NCI-H345 treated with DMSO at 0.1 percent for 48 hours (cell line): ENCODE measurements around the gene ADGRG2.
A peak's percentile ranks its signal among the peaks of the same experiment; 100 is the strongest.
"Not testable (repeated sequence)": the region's sequence is repeated elsewhere in the genome, so short reads cannot be mapped to it uniquely, and the experiment has no call there.

ENCODE experiments used
- DNase-seq: peaks from one replicate; lab custom pipeline; 2025; ENCODE audit not compliant: unreplicated experiment; lab: John Stamatoyannopoulos, UW

ADGRG2 gene

DNA sequence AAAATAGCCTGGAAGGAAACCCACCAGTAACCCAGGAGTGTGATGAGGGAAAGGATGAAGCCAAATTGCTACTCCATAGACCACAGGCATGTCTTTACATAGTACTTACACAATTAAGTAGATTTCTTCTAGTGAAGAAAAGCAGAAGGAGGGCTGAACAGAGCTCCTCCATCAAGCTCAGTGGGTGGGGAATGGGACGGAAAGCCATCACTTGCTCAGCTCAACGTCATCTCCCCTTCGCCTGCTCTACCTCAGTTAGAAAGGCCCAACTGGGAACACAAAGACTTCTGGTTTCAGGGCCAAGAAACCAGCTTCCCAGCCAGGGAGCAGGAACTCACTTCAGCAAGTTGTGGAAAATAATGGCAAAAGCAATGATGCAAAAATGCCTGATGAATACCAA is 36.6 kb downstream of the ADGRG2 start:
- no peak for DNase-seq

DNA sequence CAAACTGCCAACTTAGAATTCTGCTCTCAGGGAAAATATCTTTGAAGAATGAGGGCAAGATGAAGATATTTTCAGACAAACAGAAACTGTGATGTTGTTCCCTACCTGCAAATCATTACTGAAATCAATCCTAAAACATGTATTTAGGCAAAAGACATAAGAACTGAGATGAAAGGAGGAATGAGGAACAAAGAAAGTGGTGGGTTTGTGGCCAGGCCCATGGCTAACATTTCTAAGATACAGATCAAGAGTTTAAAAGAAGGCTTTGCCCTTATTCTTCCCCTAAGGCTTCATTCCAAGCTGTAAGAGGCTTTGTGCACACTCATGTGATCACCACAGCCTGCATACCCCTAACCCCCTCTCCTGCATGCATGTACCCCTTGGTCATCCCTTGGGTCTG is 46.5 kb downstream of the ADGRG2 start:
- no peak for DNase-seq

DNA sequence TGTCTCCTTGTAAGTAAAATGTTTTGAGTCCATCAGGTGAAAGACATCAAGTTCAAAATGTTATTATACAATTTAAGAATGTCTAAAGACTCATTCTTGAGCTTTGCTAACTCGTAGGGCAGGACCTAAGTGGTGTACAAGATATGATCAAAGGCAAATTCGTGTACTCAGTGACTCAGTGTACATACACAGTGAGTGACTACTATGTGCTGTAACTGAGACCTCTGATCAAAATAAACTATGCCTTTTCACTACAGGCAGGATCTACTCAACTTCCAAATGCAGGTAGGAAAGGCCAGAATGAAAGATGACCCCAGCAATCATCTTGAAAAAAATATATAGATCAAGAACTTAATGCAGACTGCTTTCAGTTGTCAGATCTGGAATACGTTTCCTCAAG is 49.9 kb downstream of the ADGRG2 start:
- DNase-seq = no peak

DNA sequence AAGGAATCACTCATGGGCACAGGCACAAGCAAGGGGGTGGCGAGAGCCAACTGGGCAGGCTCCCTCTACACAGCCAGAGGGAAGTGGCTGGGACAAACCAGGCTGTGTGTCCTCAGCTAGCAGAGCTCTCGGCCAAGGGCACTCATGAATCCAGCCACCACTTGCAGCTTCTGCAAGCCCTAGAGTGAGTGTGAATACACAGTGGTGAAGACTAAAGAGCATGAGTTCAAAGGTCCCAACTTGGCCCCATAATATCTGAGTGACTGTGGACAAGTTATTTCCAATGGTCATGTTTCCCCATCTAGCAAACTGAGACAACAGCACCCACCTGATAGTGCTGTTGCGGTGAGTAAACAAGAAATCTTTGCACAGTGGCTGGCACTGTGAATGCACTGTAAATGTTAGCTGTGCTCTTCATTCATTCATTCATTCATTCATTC is 51.7 kb downstream of the ADGRG2 start:
- DNase-seq = no peak

DNA sequence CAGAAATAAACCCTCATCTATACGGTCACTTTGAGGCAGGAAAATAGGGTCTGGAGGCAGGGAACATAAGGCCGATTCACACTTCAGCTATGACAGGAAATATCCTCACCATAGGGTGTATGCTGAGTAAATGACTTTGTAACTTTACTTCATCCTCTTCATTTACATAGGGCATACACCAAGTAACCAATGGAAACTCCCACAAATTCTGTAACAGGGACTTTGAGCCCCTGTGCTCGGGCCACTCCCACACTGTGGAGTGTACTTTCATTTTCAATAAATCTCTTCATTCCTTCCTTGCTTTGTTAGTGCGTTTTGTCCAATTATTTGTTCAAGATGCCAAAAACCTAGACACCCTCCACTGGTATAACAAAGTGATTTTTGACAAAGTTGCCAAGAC is 55.3 kb downstream of the ADGRG2 start:
- not testable (repeated sequence) for DNase-seq

DNA sequence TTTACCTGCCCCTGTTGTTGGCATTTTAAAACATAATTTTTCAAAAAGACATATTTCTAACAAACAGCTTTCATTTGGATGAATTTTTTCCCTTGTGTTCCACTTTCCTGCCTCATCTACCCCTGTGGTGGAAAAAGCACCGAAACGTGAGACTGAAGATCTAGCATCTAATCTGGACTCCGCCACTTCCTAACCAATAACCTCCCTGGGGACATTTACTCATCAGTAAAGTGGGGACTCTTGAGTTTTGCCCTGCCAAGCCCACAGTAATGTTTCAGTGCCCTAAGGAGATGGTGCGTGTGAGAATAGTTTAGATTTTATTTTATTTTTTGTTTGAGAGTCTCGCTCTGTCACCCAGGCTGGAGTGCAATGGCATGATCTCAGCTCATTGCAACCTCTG is 56.7 kb downstream of the ADGRG2 start:
- DNase-seq = no peak

DNA sequence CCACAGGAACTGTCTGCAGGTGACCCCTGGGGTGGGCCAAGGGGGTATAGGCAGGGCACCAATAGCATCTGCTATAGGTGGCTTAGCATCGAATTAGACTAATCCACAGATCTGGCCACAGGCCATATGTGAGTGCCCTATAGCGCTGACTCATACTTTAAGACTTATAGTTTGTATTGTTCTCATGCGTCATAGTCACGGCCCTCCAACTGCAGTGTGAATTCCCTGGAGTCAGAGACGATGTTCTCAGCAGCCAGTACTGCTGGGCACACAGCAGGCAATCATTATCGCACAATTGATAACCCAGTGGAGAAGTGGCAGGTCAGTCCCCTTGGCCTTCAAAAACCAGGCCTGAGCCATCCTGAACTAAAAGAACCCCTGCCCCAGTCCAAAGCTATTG is 58.1 kb downstream of the ADGRG2 start:
- DNase-seq = no peak

DNA sequence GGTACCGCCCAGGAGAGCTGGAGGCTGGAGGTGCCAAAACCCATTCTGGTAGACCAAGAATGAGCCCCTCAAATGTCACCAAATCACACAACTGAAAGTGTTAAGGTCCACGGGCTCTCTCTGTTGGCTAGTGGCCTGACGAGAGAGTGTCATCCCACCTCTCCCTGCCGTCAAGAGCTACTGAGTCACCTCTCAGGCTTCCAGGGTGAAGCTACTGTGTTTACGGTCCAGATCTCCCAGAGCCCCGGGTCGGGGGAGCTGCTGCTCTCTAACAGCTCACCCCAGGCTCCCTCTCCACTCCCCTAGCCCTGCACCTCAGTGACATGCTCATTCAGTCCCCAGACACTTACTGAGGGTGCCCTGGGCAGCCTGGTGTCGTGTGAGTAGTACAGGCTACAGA is 59.2 kb downstream of the ADGRG2 start:
- DNase-seq = no peak

DNA sequence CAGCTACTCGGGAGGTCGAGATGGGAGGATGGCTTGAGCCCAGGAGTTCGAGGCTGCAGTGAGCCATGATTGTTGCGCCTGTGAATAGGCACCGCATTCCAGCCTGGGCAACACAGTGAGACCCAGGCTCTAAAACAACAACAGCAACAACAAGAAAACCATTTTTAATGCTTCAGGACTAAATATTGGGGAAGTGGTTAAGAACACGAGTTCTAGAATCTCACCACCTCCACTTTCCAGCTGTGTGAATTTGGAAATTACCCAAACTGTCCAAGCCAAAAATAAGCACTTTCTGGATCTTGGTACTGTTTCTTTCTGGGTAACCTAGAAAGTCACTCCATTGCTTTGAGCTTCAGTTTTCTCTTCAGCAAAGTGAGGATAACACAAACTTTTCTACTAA is 63.2 kb downstream of the ADGRG2 start:
- DNase-seq = no peak

DNA sequence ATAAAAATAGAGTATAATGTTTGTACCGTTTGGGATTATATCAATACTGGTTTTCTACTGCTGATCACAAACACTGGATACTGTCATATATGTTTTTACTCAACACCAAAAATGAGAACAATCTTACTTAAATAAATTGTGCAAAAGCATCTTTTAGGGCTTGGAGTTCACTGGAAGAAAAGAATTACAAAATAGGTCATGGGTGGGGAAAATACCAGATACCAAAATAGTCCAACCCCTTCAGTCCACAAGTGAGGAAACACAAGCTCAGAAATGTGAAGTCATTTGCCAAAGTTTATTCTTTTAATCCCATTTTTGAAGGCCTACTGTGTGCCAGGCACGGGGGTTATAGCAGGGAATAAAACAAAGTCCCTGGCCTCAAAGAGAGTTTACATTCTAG is 64.4 kb downstream of the ADGRG2 start:
- no peak for DNase-seq

DNA sequence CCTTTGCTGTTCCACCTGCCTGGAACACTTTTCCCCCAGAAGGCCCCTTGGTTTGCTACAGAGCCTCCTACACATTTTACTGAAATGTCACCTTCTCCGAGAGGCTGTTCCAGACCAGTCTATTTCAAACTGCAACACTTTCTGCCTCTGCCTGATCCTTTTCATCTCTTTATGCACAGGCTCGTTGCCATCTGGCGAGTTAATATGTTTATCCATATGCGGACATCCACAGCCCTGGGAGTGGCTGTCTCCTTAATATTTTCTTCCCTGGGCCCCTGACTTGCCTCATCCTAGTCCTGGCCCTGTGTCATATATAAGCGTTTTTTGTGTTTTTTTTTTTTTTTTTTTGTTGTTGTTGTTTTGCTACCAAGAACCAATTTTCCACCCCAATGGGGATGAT is 73.2 kb downstream of the ADGRG2 start:
- DNase-seq = no peak

DNA sequence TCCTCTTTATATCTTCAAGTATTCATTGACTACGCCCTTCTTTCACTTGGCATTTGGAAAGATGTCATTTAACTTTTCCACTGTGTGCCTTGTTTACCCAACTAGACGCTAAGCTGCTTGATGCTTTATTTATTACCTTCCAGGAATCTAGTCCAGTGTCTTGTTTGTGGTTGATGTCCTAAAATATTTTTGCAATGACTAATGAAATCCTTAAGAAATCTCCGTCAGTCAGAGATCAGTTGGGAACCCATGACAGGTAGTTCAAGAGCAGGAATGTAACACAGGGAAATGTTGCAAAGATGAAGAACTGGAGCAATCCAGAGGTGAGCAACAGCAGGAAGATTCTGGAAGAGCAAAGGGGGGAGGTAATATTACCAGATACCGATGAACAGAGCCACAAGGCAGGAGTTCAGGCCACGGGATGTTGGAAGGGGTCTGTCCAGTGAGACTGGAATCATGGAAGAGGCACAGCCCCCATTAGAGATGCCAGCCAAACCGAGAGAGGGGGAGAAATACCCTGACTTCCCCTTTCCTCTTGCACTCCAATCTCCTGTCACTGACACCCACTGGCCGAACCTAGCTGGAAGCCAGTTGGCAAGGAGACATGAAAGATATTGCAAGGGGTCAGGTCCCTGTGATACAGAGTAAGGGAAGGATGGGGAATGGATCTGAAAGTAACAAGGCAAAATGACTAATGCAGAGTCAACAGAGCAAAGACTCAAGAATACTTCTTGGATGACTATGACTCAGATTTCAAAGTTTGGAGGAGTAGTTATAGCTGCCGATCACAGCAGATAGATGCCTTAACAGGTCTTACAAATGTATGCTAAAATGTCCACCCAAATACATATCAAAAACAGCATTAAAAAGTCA is 75.7 kb downstream of the ADGRG2 start:
- DNase-seq = no peak

DNA sequence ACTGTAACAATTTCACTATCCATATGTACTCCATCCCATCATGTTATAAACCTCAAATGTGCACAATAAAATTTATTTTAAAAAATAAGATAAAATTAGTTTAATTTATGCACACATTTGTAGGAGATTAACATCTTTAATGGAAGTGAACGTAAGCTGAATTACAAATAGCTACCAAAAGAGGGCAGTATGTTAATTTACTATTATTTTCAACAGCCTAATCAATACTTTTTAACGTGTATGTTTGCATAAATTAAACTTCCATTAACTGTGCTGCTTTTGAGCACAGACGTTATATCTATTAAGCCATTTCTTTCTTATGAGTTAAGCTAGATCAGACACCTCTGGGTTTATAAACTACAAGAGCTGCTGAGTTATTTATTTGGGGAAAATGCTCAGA is 81.9 kb downstream of the ADGRG2 start:
- DNase-seq = no peak

DNA sequence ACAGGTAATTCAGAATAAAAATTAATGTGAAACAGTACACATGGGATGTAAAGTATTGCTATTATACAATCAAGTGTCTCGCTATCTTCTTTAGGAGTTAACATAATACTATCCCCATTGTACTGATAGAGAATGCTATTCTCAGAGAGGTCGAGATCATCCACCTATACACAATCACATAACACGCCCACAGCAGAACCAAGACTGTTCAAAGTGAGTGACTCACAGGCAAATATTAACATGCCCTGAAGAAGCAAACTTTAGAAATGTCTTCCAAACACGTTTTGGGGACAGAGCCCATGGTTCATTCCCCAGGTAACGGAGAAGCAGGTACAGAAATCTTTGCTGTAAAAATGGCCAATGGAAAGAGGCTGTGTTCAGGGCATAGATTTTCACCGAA is 88.2 kb downstream of the ADGRG2 start:
- DNase-seq = no peak

DNA sequence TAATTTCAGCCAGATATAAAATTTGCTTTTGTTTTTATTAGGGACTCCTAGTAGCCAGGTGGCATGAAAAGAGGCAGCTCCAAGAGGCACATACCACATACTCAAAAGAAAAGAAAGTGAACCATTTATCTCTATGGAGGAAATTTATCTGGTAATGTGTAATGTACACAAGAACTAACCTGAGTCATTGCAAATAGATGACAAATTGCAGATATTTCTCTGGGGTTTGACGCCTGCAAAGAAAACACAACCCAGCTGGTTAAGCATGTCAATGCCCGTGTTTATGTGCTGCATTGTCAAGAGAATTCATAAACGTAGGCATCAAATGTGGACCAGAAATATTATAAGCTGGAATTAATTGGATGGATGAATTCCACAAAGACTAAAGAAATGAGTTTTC is 91.5 kb downstream of the ADGRG2 start:
- DNase-seq = no peak

DNA sequence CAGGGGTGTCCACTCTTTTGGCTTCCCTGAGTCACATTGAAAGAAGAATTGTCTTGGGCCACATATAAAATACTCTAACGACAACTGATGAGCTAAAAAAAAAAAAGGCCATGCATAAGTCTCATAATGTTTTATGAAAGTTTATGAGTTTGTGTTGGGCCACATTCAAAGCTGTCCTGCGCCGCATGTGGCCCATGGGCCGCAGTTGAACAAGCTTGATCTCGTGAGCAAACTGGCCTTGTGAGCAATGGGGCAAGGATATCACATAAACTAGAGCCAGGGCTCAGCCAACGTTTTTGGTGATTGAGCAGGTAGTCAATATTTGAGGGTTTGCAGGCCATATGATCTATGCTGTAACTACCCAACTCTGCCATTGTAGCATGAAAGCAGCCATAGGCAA is 93.7 kb downstream of the ADGRG2 start:
- DNase-seq = no peak

DNA sequence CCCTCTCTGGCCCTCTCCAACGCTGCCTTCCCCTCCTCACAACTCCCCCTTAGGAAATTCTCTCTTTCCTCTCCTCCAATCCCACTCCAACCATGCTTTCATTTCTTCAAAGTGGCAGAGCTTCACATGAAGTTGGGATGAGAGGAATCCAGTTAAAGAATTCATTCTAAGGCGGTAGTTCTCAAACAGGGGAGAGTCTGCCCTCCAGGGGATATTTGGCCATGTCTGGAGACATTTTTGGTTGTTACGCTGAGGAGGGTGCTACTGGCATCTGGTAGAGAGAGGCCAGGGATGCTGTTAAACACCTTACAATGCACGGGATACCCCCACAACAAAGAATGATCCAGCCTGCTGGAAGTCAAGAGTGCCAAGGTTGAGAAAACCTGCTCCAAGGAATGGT is 97.9 kb downstream of the ADGRG2 start:
- no peak for DNase-seq

DNA sequence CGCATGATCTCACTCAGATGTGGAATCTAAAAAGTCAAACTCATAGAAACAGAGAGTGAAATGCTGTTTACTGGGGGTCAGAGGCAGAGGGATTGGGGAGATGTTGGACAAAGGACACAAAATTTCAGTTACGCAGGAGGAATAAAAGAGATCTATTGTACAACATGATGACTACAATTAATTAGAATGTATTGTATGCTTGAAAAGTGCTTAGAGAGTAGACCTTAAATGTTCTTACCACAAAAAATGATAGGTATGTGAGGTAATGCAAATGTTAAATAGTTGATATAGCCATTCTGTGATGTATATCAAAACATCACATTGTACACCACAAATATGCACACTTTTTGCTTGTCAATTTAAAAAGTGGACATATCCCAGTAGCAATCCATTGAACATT is 102.3 kb downstream of the ADGRG2 start:
- DNase-seq = no peak

DNA sequence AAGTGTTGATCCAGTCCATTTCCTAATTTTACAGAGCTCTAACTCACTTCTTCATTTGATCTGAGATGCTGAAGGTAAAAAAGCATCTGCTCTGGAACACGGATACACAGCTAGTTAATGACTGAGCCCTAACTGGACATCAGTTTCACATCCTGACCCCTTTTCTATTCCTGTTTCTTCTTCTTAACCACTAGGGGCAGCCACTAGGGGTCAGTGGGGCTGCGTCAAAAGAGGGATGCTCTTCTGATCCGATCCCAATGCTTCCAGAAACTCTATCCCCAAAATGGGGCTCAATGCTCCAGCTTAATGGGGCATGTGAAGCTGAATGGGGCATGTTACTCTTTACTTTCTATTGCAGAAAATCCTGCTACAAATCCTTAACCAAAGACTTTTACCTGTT is 105.0 kb downstream of the ADGRG2 start:
- DNase-seq = peak; percentile 3

DNA sequence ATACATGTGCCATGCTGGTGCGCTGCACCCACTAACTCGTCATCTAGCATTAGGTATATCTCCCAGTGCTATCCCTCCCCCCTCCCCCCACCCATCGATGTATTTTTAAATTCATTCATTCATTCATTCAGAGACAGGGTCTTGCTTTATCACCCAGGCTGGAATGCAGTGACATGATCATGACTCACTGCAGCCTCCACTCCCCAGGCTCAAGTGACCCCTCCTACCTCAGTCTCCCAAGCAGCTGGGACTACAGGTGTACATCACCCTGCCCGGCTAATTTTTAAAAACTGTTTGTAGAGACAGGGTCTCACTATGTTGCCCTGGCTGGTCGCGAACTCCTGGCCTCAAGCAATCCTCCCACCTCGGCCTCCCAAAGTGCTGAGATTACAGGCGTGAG is 105.7 kb downstream of the ADGRG2 start:
- not testable (repeated sequence) for DNase-seq

DNA sequence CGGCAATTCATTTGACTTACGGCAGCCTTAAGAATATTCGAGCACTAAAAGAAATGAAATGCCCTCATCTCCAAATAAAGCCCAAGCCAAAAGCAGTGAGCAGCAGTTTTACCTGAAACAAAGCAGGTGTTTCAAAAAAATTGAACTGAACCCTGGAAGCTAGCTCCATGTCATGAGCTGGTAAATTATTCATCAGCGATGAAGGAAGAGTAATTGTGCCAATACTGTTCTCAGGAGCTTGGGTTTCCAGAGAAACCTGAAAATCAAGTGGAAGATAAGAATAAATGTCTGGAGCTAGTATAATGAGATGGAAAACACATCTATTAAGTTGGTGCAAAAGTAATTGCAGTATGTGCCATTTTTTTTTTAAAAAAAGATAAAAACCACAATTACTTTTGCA is 114.4 kb downstream of the ADGRG2 start:
- no peak for DNase-seq

DNA sequence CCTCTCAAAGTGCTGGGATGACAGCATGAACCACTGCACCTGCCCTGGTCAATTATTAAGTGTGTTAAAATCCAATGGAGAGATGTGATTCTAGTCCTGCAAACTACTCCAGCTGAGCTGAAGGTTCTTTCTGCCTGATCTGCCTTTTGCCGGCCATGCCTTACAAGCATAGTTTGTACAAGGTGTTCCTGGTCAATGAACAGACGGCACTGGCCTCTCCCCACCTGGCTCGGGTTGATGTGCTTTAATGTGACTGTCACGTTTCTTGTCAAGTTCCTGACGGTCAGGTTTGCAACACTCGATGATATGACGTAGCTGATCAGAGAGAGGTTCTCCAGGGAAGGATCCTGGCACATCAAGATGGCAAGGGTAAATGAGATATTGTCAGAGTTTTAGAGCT is 115.3 kb downstream of the ADGRG2 start:
- DNase-seq = no peak

DNA sequence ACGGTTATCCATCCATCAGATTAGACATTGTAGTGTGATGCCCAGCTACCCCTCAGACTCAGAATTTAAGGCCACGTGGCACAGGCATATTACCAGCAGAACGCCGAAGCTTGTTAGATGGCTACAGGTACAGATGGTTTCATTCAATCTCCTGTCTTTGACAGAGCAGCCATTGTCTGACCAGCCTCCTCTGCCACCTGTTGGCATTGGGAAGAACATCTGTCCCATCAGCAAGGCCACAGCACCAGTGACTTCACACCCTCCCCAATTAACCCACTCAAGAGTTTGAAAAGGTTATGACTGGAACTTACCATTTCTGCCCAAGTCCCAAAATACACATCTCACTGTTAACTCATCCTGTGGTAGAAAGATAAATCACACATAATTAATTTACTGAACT is 116.4 kb downstream of the ADGRG2 start:
- no peak for DNase-seq
